Prostate gland (tissue), 2 donors: ENCODE results near the gene AMFR. TPM values are rescaled to one million over a fixed set of nuclear protein-coding genes. Genes with fewer than 3 reads are reported as not detected.

ENCODE experiments used
- DNase-seq: peaks from one replicate; pipeline ENCODE4 v3.0.0-alpha.2; 2019; ENCODE audit warnings: low spot score
- H3K27ac ChIP-seq, 2 donors: fragments of 200-600 bp; sonication (generic); 2 replicates each; pipeline ENCODE4 v1.5.1; 2017 to 2019
- H3K27me3 ChIP-seq: fragments of 200-600 bp; sonication (generic); replicated peaks from 2 replicates; pipeline ENCODE4 v1.5.1; 2019; ENCODE audit not compliant: insufficient read depth
- H3K36me3 ChIP-seq, 2 donors: fragments of 200-600 bp; sonication (generic); 1 replicate in 1 of 2; 2 replicates in 1 of 2; pipeline versions ENCODE4 v1.5.1 to v1.8.1; 2017 to 2019
- H3K4me1 ChIP-seq: fragments of 200-600 bp; sonication (generic); replicated peaks from 2 replicates; pipeline ENCODE4 v1.5.1; 2019
- H3K4me3 ChIP-seq, 2 donors: fragments of 200-600 bp; sonication (generic); 2 replicates each; pipeline ENCODE4 v1.5.1; 2017 to 2019
- H3K9me3 ChIP-seq: fragments of 200-600 bp; sonication (generic); 2 replicates; pipeline ENCODE4 v1.5.1; 2017
- CTCF ChIP-seq, 4 experiments: fragments of 200-600 bp in 2 of 4; fragments of 450-650 bp in 2 of 4; sonication (generic) in 2 of 4; IDR thresholded peaks; 1 replicate in 3 of 4; 2 replicates in 1 of 4; pipeline ENCODE4 v1.5.1; 2016 to 2019; ENCODE audit warnings: antibody characterized with exemption in 4 of 4, mild to moderate bottlenecking in 2 of 4, moderate library complexity in 2 of 4
- POLR2A ChIP-seq: fragments of 450-650 bp; IDR thresholded peaks from one replicate; pipeline ENCODE4 v1.6.1; 2016; ENCODE audit warnings: antibody characterized with exemption, mild to moderate bottlenecking
- POLR2AphosphoS5 ChIP-seq: sonication (generic); formaldehyde crosslinking; IDR thresholded peaks from one replicate; pipeline ENCODE4 v1.6.1; 2017; ENCODE audit warnings: antibody characterized with exemption
- WGBS: methylation state at CpG from one replicate; pipeline ENCODE4 v1.1.5; 2018; 5-methylcytosine and 5-hydroxymethylcytosine counted together
- intact Hi-C: fragments of 100-400 bp; cut with DNase I; formaldehyde crosslinking; loops from one replicate; pipeline ENCODE4 v1.14.2; 2022
- total RNA-seq, 2 donors: library from RNA; depleted of rRNA; stranded (reverse); fragments of >200 nt; gene quantifications; one replicate each; pipeline ENCODE4 v1.1.0, GENCODE V29; 2016

Gene AMFR
- total RNA-seq, 2 donors from 2014 or later, result 123 to 261 TPM

- Histone ChIP-seq H3K4me3 (no peak overlapping the region), H3K27ac (no peak overlapping the region), H3K27me3 (no peaks in the 10 kb centered on the region), H3K36me3 (no peaks in the 10 kb centered on the region), H3K4me1 (no peaks in the 10 kb centered on the region), H3K9me3 (no peaks in the 10 kb centered on the region)
- intact Hi-C loops, result no loop called here
- DNase-seq, result no peak
- WGBS, result 69% methylated on average over 5 of the region's 5 CpGs
- TF ChIP-seq POLR2AphosphoS5 (no peak), POLR2A (no peak), CTCF (IDR thresholded peaks at IDR 0.05) (no peak)
Observed at GRCh38 chr16:56414366-56414765, 11.0 kb downstream of the AMFR start.

GRCh38 chr16:56413381-56413780 is 12.0 kb downstream of the AMFR start:
- 74% methylated on average over 5 of the region's 5 CpGs for WGBS
- intact Hi-C loops, result no loop called here
- Histone ChIP-seq H3K27ac (no peak overlapping the region), H3K36me3 (peaks cover 0 to 3% of the 10 kb centered on the region in 2 donors), H3K9me3 (no peaks in the 10 kb centered on the region), H3K4me1 (no peaks in the 10 kb centered on the region), H3K4me3 (no peak overlapping the region), H3K27me3 (no peaks in the 10 kb centered on the region)
- TF ChIP-seq CTCF (IDR thresholded peaks at IDR 0.05) (no peak), POLR2AphosphoS5 (no peak), POLR2A (no peak)
- no peak for DNase-seq

GRCh38 chr16:56411624-56412023 is 13.7 kb downstream of the AMFR start:
- peaks cover 0 to 3% of the 10 kb centered on the region in 2 donors for H3K36me3 ChIP-seq
- H3K27me3 ChIP-seq, result no peaks in the 10 kb centered on the region
- H3K27ac ChIP-seq, result no peak overlapping the region
- no peaks in the 10 kb centered on the region for H3K9me3 ChIP-seq
- 96% methylated on average over 2 of the region's 2 CpGs for WGBS
- intact Hi-C loops, result no loop called here
- H3K4me3 ChIP-seq, result no peak overlapping the region
- no peak for DNase-seq
- TF ChIP-seq POLR2A (no peak), CTCF (IDR thresholded peaks at IDR 0.05) (no peak), POLR2AphosphoS5 (no peak)
- no peaks in the 10 kb centered on the region for H3K4me1 ChIP-seq

GRCh38 chr16:56411123-56411522 is 14.2 kb downstream of the AMFR start:
- H3K36me3 ChIP-seq, result peaks cover 0 to 3% of the 10 kb centered on the region in 2 donors
- WGBS, result 68% methylated on average over 5 of the region's 5 CpGs
- no peak overlapping the region for H3K27ac ChIP-seq
- no peaks in the 10 kb centered on the region for H3K4me1 ChIP-seq
- no peak for DNase-seq
- TF ChIP-seq CTCF (IDR thresholded peaks at IDR 0.05) (no peak), POLR2AphosphoS5 (no peak), POLR2A (no peak)
- no peak overlapping the region for H3K4me3 ChIP-seq
- H3K9me3 ChIP-seq, result no peaks in the 10 kb centered on the region
- intact Hi-C loops, result no loop called here
- no peaks in the 10 kb centered on the region for H3K27me3 ChIP-seq

GRCh38 chr16:56409195-56409594 is 16.1 kb downstream of the AMFR start:
- TF ChIP-seq POLR2AphosphoS5, result no peak
- TF ChIP-seq CTCF (IDR thresholded peaks at IDR 0.05), result no peak
- no peak for TF ChIP-seq POLR2A
- 51% methylated on average over 4 of the region's 4 CpGs for WGBS
- peaks cover 0 to 3% of the 10 kb centered on the region in 2 donors for H3K36me3 ChIP-seq
- intact Hi-C loops, result no loop called here
- H3K4me3 ChIP-seq, result no peak overlapping the region
- no peak overlapping the region for H3K27ac ChIP-seq
- DNase-seq, result no peak
- H3K9me3 ChIP-seq, result no peaks in the 10 kb centered on the region
- H3K4me1 ChIP-seq, result no peaks in the 10 kb centered on the region
- H3K27me3 ChIP-seq, result no peaks in the 10 kb centered on the region
